Neural crest cell (in vitro differentiated cells): ENCODE measurements around the gene DHX35. TPM values are rescaled to one million over a fixed set of nuclear protein-coding genes. Genes with fewer than 3 reads are reported as not detected.

Source experiments
- DNase-seq: peaks from one replicate; pipeline ENCODE4 v3.0.0; 2021; ENCODE audit warnings: low read depth, mixed read lengths, low spot score
- H3K27ac Mint-ChIP-seq: one replicate; pipeline ENCODE4 v1.8.0; 2021; ENCODE audit warnings: mild to moderate bottlenecking, mixed read lengths; ENCODE audit not compliant: unreplicated experiment
- H3K27me3 Mint-ChIP-seq: 2 replicates; pipeline ENCODE4 v1.8.0; 2021; ENCODE audit warnings: low read depth, mild to moderate bottlenecking, mixed read lengths
- H3K36me3 Mint-ChIP-seq: 2 replicates; pipeline ENCODE4 v1.8.0; 2021; ENCODE audit warnings: low read depth, mild to moderate bottlenecking, mixed read lengths
- H3K4me1 Mint-ChIP-seq: 2 replicates; pipeline ENCODE4 v1.8.0; 2021; ENCODE audit warnings: mixed read lengths
- H3K4me3 Mint-ChIP-seq: one replicate; pipeline ENCODE4 v1.8.0; 2021; ENCODE audit warnings: mild to moderate bottlenecking, mixed read lengths
- H3K9me3 Mint-ChIP-seq: 2 replicates; pipeline ENCODE4 v1.8.0; 2021; ENCODE audit warnings: mixed read lengths
- CTCF ChIP-seq: fragments of 200-600 bp; sonication (generic); conservative IDR thresholded peaks from 2 replicates; pipeline ENCODE4 v1.5.0; 2021; ENCODE audit warnings: antibody characterized with exemption, mild to moderate bottlenecking
- total RNA-seq: library from RNA; stranded (reverse); gene quantifications from 2 replicates; pipeline ENCODE4 v1.2.1, GENCODE V29; 2021

Gene DHX35
- total RNA-seq, 1 donor from 2014 or later, result 22.8 TPM

GRCh38 chr20:38979842-38980241 lies 17.7 kb downstream of the DHX35 start:
- no peaks in the 10 kb centered on the region for H3K27me3 Mint-ChIP-seq
- no peak overlapping the region for H3K4me3 Mint-ChIP-seq
- H3K27ac Mint-ChIP-seq, result no peak overlapping the region
- no peaks in the 10 kb centered on the region for H3K9me3 Mint-ChIP-seq
- no peak for TF ChIP-seq CTCF
- H3K4me1 Mint-ChIP-seq, result peaks cover 8% of the 10 kb centered on the region
- peaks cover 3% of the 10 kb centered on the region for H3K36me3 Mint-ChIP-seq
- no peak for DNase-seq

DNA sequence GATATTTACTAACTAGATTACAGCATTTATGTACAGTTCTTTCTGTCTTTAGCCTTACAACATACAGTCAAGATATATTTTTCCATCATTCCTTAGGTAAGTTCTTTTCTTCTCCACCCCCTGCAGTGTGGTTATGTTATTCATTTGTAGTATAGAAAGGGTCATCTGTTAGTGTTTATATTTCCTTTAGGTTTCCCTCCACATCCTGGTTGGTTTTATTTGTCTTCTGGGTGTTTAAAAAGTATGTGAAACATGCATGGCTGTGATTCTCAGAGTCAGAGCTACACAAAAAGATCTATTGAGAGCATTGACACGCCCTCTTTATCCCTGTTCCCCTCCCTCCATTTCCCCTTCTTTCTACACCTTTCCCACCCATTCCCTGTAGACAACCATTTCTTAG lies 20.1 kb downstream of the DHX35 start:
- Mint-ChIP-seq H3K4me1 (peaks cover 8% of the 10 kb centered on the region), H3K27me3 (no peaks in the 10 kb centered on the region), H3K4me3 (no peak overlapping the region), H3K27ac (peak overlapping the region; percentile 54), H3K9me3 (no peaks in the 10 kb centered on the region), H3K36me3 (peaks cover 3% of the 10 kb centered on the region)
- DNase-seq, result no peak
- TF ChIP-seq CTCF, result no peak

- no peak for TF ChIP-seq CTCF
- no peak for DNase-seq
- peaks cover 8% of the 10 kb centered on the region for H3K4me1 Mint-ChIP-seq
- no peaks in the 10 kb centered on the region for H3K27me3 Mint-ChIP-seq
- H3K9me3 Mint-ChIP-seq, result no peaks in the 10 kb centered on the region
- no peak overlapping the region for H3K27ac Mint-ChIP-seq
- no peak overlapping the region for H3K4me3 Mint-ChIP-seq
- peaks cover 15% of the 10 kb centered on the region for H3K36me3 Mint-ChIP-seq
These were observed 22.9 kb downstream of the DHX35 start for GRCh38 chr20:38985060-38985459.

- Mint-ChIP-seq H3K4me1 (peaks cover 8% of the 10 kb centered on the region), H3K9me3 (no peaks in the 10 kb centered on the region), H3K4me3 (no peak overlapping the region), H3K36me3 (peaks cover 17% of the 10 kb centered on the region), H3K27me3 (no peaks in the 10 kb centered on the region), H3K27ac (no peak overlapping the region)
- no peak for DNase-seq
- no peak for TF ChIP-seq CTCF
These were observed 23.5 kb downstream of the DHX35 start for GRCh38 chr20:38985603-38986170.

DNA sequence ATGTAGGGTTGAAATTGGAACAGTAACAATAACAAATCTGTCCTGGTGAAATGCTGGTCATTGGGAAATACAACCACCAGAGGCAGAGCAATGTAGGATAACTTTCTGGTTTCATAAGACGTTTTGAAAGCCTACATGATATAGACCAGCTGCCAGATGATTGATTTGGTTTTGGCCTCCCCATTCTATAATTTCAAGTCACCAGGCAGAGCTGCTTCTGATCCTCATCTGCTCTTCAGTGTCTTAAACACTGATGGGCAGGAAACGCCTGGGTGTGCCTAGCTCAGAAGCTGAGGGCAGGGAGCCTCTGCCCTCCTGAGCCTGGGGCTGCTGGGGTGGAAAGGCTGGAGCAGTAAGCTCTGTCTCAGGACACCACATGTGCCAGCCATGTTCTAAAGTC lies 24.5 kb downstream of the DHX35 start:
- H3K27ac Mint-ChIP-seq, result no peak overlapping the region
- peaks cover 8% of the 10 kb centered on the region for H3K4me1 Mint-ChIP-seq
- peaks cover 18% of the 10 kb centered on the region for H3K36me3 Mint-ChIP-seq
- H3K9me3 Mint-ChIP-seq, result no peaks in the 10 kb centered on the region
- DNase-seq, result no peak
- no peaks in the 10 kb centered on the region for H3K27me3 Mint-ChIP-seq
- no peak for TF ChIP-seq CTCF
- H3K4me3 Mint-ChIP-seq, result no peak overlapping the region
